Parathyroid adenoma (tissue), 2 donors: ENCODE data around the gene AVPI1.
"Not testable (repeated sequence)": the region's sequence is repeated elsewhere in the genome, so short reads cannot be mapped to it uniquely, and the experiment has no call there.

Experiments
- H2AFZ ChIP-seq: fragments of 300-600 bp; sonication (generic); one replicate; pipeline ENCODE4 v1.7.0; 2017; ENCODE audit warnings: antibody characterized with exemption, mild to moderate bottlenecking
- H3K27ac ChIP-seq: fragments of 300-600 bp; sonication (generic); one replicate; pipeline ENCODE4 v1.7.0; 2017
- H3K27me3 ChIP-seq: fragments of 300-600 bp; sonication (generic); one replicate; pipeline ENCODE4 v1.7.0; 2017; ENCODE audit warnings: low read length; ENCODE audit not compliant: control insufficient read depth, insufficient read depth
- H3K36me3 ChIP-seq: fragments of 300-600 bp; sonication (generic); one replicate; pipeline ENCODE4 v1.7.0; 2017; ENCODE audit warnings: low read length; ENCODE audit not compliant: control insufficient read depth, insufficient read depth
- H3K4me1 ChIP-seq: fragments of 300-600 bp; sonication (generic); one replicate; pipeline ENCODE4 v1.7.0; 2017; ENCODE audit warnings: control low read depth
- H3K4me2 ChIP-seq: fragments of 300-600 bp; sonication (generic); one replicate; pipeline ENCODE4 v1.7.0; 2017; ENCODE audit warnings: low read length
- H3K4me3 ChIP-seq: fragments of 300-600 bp; sonication (generic); one replicate; pipeline ENCODE4 v1.7.0; 2017; ENCODE audit warnings: low read depth, low read length
- H3K79me2 ChIP-seq: fragments of 300-600 bp; sonication (generic); one replicate; pipeline ENCODE4 v1.7.0; 2017; ENCODE audit warnings: control low read depth
- H3K9ac ChIP-seq: fragments of 300-600 bp; sonication (generic); one replicate; pipeline ENCODE4 v1.7.0; 2017; ENCODE audit warnings: mild to moderate bottlenecking
- H3K9me3 ChIP-seq: fragments of 300-600 bp; sonication (generic); one replicate; pipeline ENCODE4 v1.7.0; 2017; ENCODE audit warnings: low read length; ENCODE audit not compliant: control insufficient read depth
- CTCF ChIP-seq: fragments of 300-600 bp; sonication (generic); IDR thresholded peaks from one replicate; pipeline ENCODE4 v1.7.0; 2017; ENCODE audit warnings: antibody characterized with exemption, mild to moderate bottlenecking
- donor health status: primary hyperparathyroidism.

AVPI1 gene

GRCh38 chr10:97704341-97704740, 17.3 kb upstream of the AVPI1 start:
- H3K9me3 ChIP-seq: no peaks in the 10 kb centered on the region
- TF ChIP-seq CTCF: no peak
- no peaks in the 10 kb centered on the region for H3K79me2 ChIP-seq
- no peaks in the 10 kb centered on the region for H3K27me3 ChIP-seq
- H3K4me3 ChIP-seq: no peak overlapping the region
- H3K36me3 ChIP-seq: no peaks in the 10 kb centered on the region
- H3K4me2 ChIP-seq: no peak overlapping the region
- no peak overlapping the region for H3K27ac ChIP-seq
- no peaks in the 10 kb centered on the region for H3K4me1 ChIP-seq
- no peak overlapping the region for H3K9ac ChIP-seq
- H2AFZ ChIP-seq: no peak overlapping the region

GRCh38 chr10:97703398-97704067, 16.5 kb upstream of the AVPI1 start:
- Histone ChIP-seq H3K9ac (no peak overlapping the region), H3K79me2 (no peaks in the 10 kb centered on the region), H3K4me1 (no peaks in the 10 kb centered on the region), H3K27ac (no peak overlapping the region), H3K4me2 (no peak overlapping the region), H3K4me3 (no peak overlapping the region), H2AFZ (no peak overlapping the region), H3K36me3 (no peaks in the 10 kb centered on the region), H3K9me3 (no peaks in the 10 kb centered on the region), H3K27me3 (no peaks in the 10 kb centered on the region)
- no peak for TF ChIP-seq CTCF

- Histone ChIP-seq H3K36me3 (no peaks in the 10 kb centered on the region), H3K27ac (no peak overlapping the region), H3K79me2 (no peaks in the 10 kb centered on the region), H3K27me3 (no peaks in the 10 kb centered on the region), H3K4me2 (no peak overlapping the region), H3K4me3 (no peak overlapping the region), H3K4me1 (no peaks in the 10 kb centered on the region), H3K9ac (no peak overlapping the region), H3K9me3 (no peaks in the 10 kb centered on the region), H2AFZ (no peak overlapping the region)
- TF ChIP-seq CTCF: peak; percentile 79
These were observed 14.5 kb upstream of the AVPI1 start for GRCh38 chr10:97701438-97702069.

GRCh38 chr10:97698072-97698655, 11.1 kb upstream of the AVPI1 start:
- H3K27ac ChIP-seq, H3K9me3 ChIP-seq, H3K27me3 ChIP-seq, H2AFZ ChIP-seq, H3K79me2 ChIP-seq, H3K9ac ChIP-seq, H3K4me2 ChIP-seq, H3K4me1 ChIP-seq, H3K4me3 ChIP-seq, H3K36me3 ChIP-seq: not testable (repeated sequence)

- Histone ChIP-seq H3K4me2 (no peak overlapping the region), H3K4me1 (peaks cover 16% of the 10 kb centered on the region), H3K27ac (no peak overlapping the region), H3K9me3 (no peaks in the 10 kb centered on the region), H2AFZ (no peak overlapping the region), H3K79me2 (peaks cover 4% of the 10 kb centered on the region), H3K9ac (no peak overlapping the region), H3K27me3 (no peaks in the 10 kb centered on the region), H3K36me3 (no peaks in the 10 kb centered on the region), H3K4me3 (no peak overlapping the region)
- TF ChIP-seq CTCF: no peak
These were observed 3.1 kb upstream of the AVPI1 start for GRCh38 chr10:97690133-97690532.
